ENCODE data around the gene ABCA2.

- no peak for TF ChIP-seq CTCF (IDR thresholded peaks at IDR 0.05)
- TF ChIP-seq POLR2A (IDR thresholded peaks at IDR 0.05), result no peak
Observed at GRCh38 chr9:137025517-137025966, 2.5 kb downstream of the ABCA2 start.
